HepG2 (cell line): ENCODE measurements around the gene SAMD4A. TPM values are rescaled to one million over a fixed set of nuclear protein-coding genes. Genes with fewer than 3 reads are reported as not detected.
A peak's percentile ranks its signal among the peaks of the same experiment; 100 is the strongest.

ENCODE experiments used
- ATAC-seq: fragments of 200-7000 bp; cut with Tn5 transposase; 3 replicates; pipeline ENCODE4 v1.9.1; 2020; ENCODE audit warnings: mild to moderate bottlenecking, moderate library complexity
- BruUV-seq: library from RNA; stranded (reverse); fragments of 400-500 nt; replicated peaks from 2 replicates; lab custom pipeline; 2021; lab: Mats Ljungman, UMichigan
- CTCF ChIA-PET: fragments of 300-600 bp; formaldehyde crosslinking; extraction: SDS; loops from one replicate; lab custom pipeline; 2021; ENCODE audit warnings: low total read pairs, inconsistent platforms, low intra/inter-chr PET ratio; lab: Yijun Ruan, JAX
- POLR2A ChIA-PET: fragments of 350-600 bp; sonication (Branson Sonifier 250); formaldehyde crosslinking; loops from one replicate; lab custom pipeline; 2020; ENCODE audit warnings: antibody characterized with exemption, inconsistent platforms; lab: Yijun Ruan, JAX
- DNase-seq: peaks from one replicate; pipeline ENCODE4 v3.0.0-alpha.2; 2015; ENCODE audit warnings: low spot score
- FAIRE-seq: peaks from 3 replicates; lab custom pipeline; 2011; peaks lifted over from hg19 to GRCh38; lab: Jason Lieb, UNC
- H2AFZ ChIP-seq: one replicate; pipeline ENCODE4 v1.6.1; 2011; ENCODE audit warnings: low read length, inconsistent platforms
- H3K27ac ChIP-seq: fragments of 300-600 bp; 3 replicates; pipeline ENCODE4 v1.8.0; 2011; ENCODE audit warnings: mixed run types, mild to moderate bottlenecking, mixed read lengths, low read length, inconsistent platforms; ENCODE audit not compliant: insufficient read depth; ENCODE audit errors: extremely low read length
- H3K27me3 ChIP-seq, 2 experiments: fragments of 200-600 bp in 1 of 2; 2 replicates in 1 of 2; 3 replicates in 1 of 2; pipeline versions ENCODE4 v1.6.0 to v1.8.0; 2011; ENCODE audit warnings: low read length in 2 of 2, mild to moderate bottlenecking in 2 of 2, moderate library complexity in 2 of 2, inconsistent platforms in 1 of 2; ENCODE audit not compliant: insufficient read depth in 2 of 2, control insufficient read depth in 1 of 2
- H3K36me3 ChIP-seq, 2 experiments: fragments of 200-600 bp in 1 of 2; replicated peaks in 1 of 2; 2 replicates in 1 of 2; 3 replicates in 1 of 2; pipeline versions ENCODE4 v1.5.1 to v1.8.0; 2011; ENCODE audit warnings: low read length in 2 of 2, inconsistent platforms in 1 of 2; ENCODE audit not compliant: insufficient read depth in 2 of 2, control insufficient read depth in 1 of 2
- H3K4me1 ChIP-seq: 2 replicates; pipeline ENCODE4 v1.5.1; 2012; ENCODE audit warnings: low read length, inconsistent platforms; ENCODE audit not compliant: insufficient read depth
- H3K4me2 ChIP-seq: 2 replicates; pipeline ENCODE4 v1.6.0; 2011; ENCODE audit warnings: low read depth, low read length, inconsistent platforms
- H3K4me3 ChIP-seq, 3 experiments: fragments of 200-600 bp in 1 of 3; sonication (generic), shearing (Covaris generic) in 1 of 3; replicated peaks in 1 of 3; 2 replicates each; pipeline ENCODE4 v1.5.1; 2011 to 2016; ENCODE audit warnings: low read length in 3 of 3, inconsistent platforms in 2 of 3, low read depth in 2 of 3, mild to moderate bottlenecking in 2 of 3, control low read depth in 1 of 3, mixed read lengths in 1 of 3; ENCODE audit not compliant: insufficient read depth in 1 of 3
- H3K79me2 ChIP-seq: one replicate; pipeline ENCODE4 v1.6.1; 2011; ENCODE audit warnings: low read length, inconsistent platforms; ENCODE audit not compliant: insufficient read depth
- H3K9ac ChIP-seq: 2 replicates; pipeline ENCODE4 v1.6.0; 2011; ENCODE audit warnings: mild to moderate bottlenecking, low read depth, low read length, inconsistent platforms; ENCODE audit not compliant: insufficient read depth
- H3K9me3 ChIP-seq: 2 replicates; pipeline ENCODE4 v1.5.1; 2012; ENCODE audit warnings: mild to moderate bottlenecking, low read length
- H4K20me1 ChIP-seq: 2 replicates; pipeline ENCODE4 v1.6.0; 2011; ENCODE audit warnings: inconsistent platforms, mild to moderate bottlenecking, low read length, moderate library complexity; ENCODE audit not compliant: insufficient read depth
- FOXC1 ChIP-seq: sonication (generic); formaldehyde crosslinking; IDR thresholded peaks from 2 replicates; pipeline ENCODE4 v1.8.0; 2022; ENCODE audit warnings: mild to moderate bottlenecking, missing genetic modification reagents, borderline replicate concordance
- FOXP1 ChIP-seq, 2 experiments: fragments of 450-650 bp in 1 of 2; IDR thresholded peaks; 2 replicates each; pipeline ENCODE4 v1.6.1; 2017 to 2018; ENCODE audit warnings: antibody characterized with exemption in 1 of 2
- HNRNPH1 ChIP-seq: fragments of 200-400 bp; formaldehyde crosslinking; optimal IDR thresholded peaks from 2 replicates; pipeline ENCODE3; 2017; ENCODE audit warnings: mild to moderate bottlenecking, low read depth, low read length
- KMT2B ChIP-seq: IDR thresholded peaks from 2 replicates; pipeline ENCODE4 v1.6.1; 2016; ENCODE audit warnings: missing genetic modification reagents, missing compliant biosample characterization
- MAF1 ChIP-seq: sonication (generic); formaldehyde crosslinking; IDR thresholded peaks from 2 replicates; pipeline ENCODE4 v1.5.0; 2020; ENCODE audit warnings: missing genetic modification reagents, borderline replicate concordance
- MEF2D ChIP-seq: sonication (generic); formaldehyde crosslinking; IDR thresholded peaks from 2 replicates; pipeline ENCODE4 v1.5.1; 2020; ENCODE audit warnings: mild to moderate bottlenecking, missing genetic modification reagents
- RFX5 ChIP-seq: IDR thresholded peaks from 2 replicates; pipeline ENCODE4 v1.6.1; 2011; ENCODE audit warnings: low read depth, low read length, improper control_type of control experiment
- SALL1 ChIP-seq: sonication (generic); formaldehyde crosslinking; IDR thresholded peaks from 2 replicates; pipeline ENCODE4 v1.8.0; 2022; ENCODE audit warnings: mild to moderate bottlenecking, missing genetic modification reagents
- SNAI1 ChIP-seq: sonication (generic); formaldehyde crosslinking; IDR thresholded peaks from 2 replicates; pipeline ENCODE4 v1.5.0; 2020; ENCODE audit warnings: mild to moderate bottlenecking, missing genetic modification reagents, borderline replicate concordance
- SNAPC2 ChIP-seq: sonication (generic); formaldehyde crosslinking; IDR thresholded peaks from 2 replicates; pipeline ENCODE4 v1.8.1; 2022; ENCODE audit warnings: mild to moderate bottlenecking, missing genetic modification reagents
- SOX6 ChIP-seq, 2 experiments: fragments of 450-650 bp in 1 of 2; sonication (generic) in 1 of 2; formaldehyde crosslinking in 1 of 2; IDR thresholded peaks; 2 replicates each; pipeline versions ENCODE4 v1.4.0 to v1.6.1; 2017 to 2020; ENCODE audit warnings: antibody characterized with exemption in 1 of 2, mild to moderate bottlenecking in 1 of 2, missing genetic modification reagents in 1 of 2
- STAG1 ChIP-seq: sonication (generic); formaldehyde crosslinking; IDR thresholded peaks from 2 replicates; pipeline ENCODE4 v1.4.0; 2020; ENCODE audit warnings: missing genetic modification reagents
- U2AF2 ChIP-seq: fragments of 200-400 bp; formaldehyde crosslinking; IDR thresholded peaks from 2 replicates; pipeline ENCODE4 v1.6.1; 2017; ENCODE audit warnings: low read depth, mild to moderate bottlenecking, low read length
- ZNF367 ChIP-seq: sonication (generic); formaldehyde crosslinking; IDR thresholded peaks from 2 replicates; pipeline ENCODE4 v1.4.0; 2020; ENCODE audit warnings: missing genetic modification reagents, borderline replicate concordance
- ZNF569 ChIP-seq: sonication (generic); formaldehyde crosslinking; IDR thresholded peaks from 2 replicates; pipeline ENCODE4 v1.5.0; 2020; ENCODE audit warnings: mild to moderate bottlenecking, missing genetic modification reagents, moderate library complexity, borderline replicate concordance
- ZNF646 ChIP-seq: sonication (generic); formaldehyde crosslinking; IDR thresholded peaks from 2 replicates; pipeline ENCODE4 v1.9.0; 2021; ENCODE audit warnings: mild to moderate bottlenecking, missing genetic modification reagents
- WGBS: methylation state at CpG from one replicate; pipeline ENCODE4 v1.1.6; 2017; ENCODE audit warnings: low lambda C conversion rate; 5-methylcytosine and 5-hydroxymethylcytosine counted together
- in situ Hi-C: cut with HindIII; loops from 2 replicates; pipeline ENCODE4 v1.10.0; 2017; ENCODE audit warnings: low pct_unique_long_range_greater_than_20kb; ENCODE audit not compliant: extremely low pct_ligation_motif_present
- intact Hi-C: fragments of 100-400 bp; cut with micrococcal nuclease; formaldehyde crosslinking; loops from one replicate; pipeline ENCODE4 v1.10.0; 2022; ENCODE audit not compliant: unreplicated experiment
- polyA plus RNA-seq, 8 experiments: library from polyadenylated mRNA; depleted of rRNA in 3 of 8; stranded (reverse) in 7 of 8; unstranded in 1 of 8; fragments of >200 nt; fragmentation: Illumina TruSeq in 4 of 8; extraction: Trizol in 4 of 8; gene quantifications; 2 replicates each; pipeline versions ENCODE4 v1.2.1 to v1.2.3, GENCODE V29; 2011 to 2016; ENCODE audit warnings: low read depth in 4 of 8, missing spikeins in 1 of 8, mixed read lengths in 1 of 8; ENCODE audit not compliant: insufficient read depth in 1 of 8
- total RNA-seq, 5 experiments: library from RNA; depleted of rRNA; stranded (reverse); fragments of >200 nt; fragmentation: Illumina TruSeq; extraction: Trizol; gene quantifications; 2 replicates each; pipeline ENCODE4 v1.2.3, GENCODE V29; 2016; ENCODE audit warnings: low read depth in 1 of 5

The SAMD4A gene
- total and polyA plus RNA-seq, 2 of the 13 experiments (the other 11 are each of a cell fraction or from before 2014, with no cell fraction given): 11.8 to 13.0 TPM

- TF ChIP-seq ZNF569 (no peak), FOXC1 (CRISPR knock-in tag) (0 out of 2 replicates have a peak, but pooled peaks have one; percentile 9), SOX6 (IDR thresholded peaks at IDR 0.05) (no peak), SOX6 (CRISPR knock-in tag; IDR thresholded peaks at IDR 0.05) (peak; percentile 33; the same call in 1 of the 2 replicates), STAG1 (CRISPR knock-in tag) (peak; percentile 95), SALL1 (CRISPR knock-in tag) (0 out of 2 replicates have a peak, but pooled peaks have one; percentile 35), MAF1 (CRISPR knock-in tag) (no peak)
Observed at GRCh38 chr14:54805445-54806322, 238.8 kb downstream of the SAMD4A start (continued).

GRCh38 chr14:54806616-54807015 is 239.7 kb downstream of the SAMD4A start:
- DNase-seq (no peak), FAIRE-seq (no peak), ATAC-seq (no peak)
- TF ChIP-seq RFX5: no peak
- no peak for TF ChIP-seq U2AF2
- TF ChIP-seq HNRNPH1: no peak
- no peak for TF ChIP-seq ZNF646 (CRISPR knock-in tag)
- TF ChIP-seq FOXP1 (IDR thresholded peaks at IDR 0.05): no peak
- no peak for TF ChIP-seq FOXP1 (CRISPR knock-in tag; IDR thresholded peaks at IDR 0.05)
- TF ChIP-seq KMT2B: no peak
- no peak for TF ChIP-seq MEF2D (CRISPR knock-in tag)
- no peak for TF ChIP-seq ZNF367
- no peak for TF ChIP-seq SNAPC2 (CRISPR knock-in tag)
- TF ChIP-seq SNAI1: no peak
- H3K4me3 ChIP-seq: no peak overlapping the region
- no peaks in the 10 kb centered on the region for H3K79me2 ChIP-seq
- H3K36me3 ChIP-seq: no peaks in the 10 kb centered on the region
- CTCF ChIA-PET: interaction anchor here (1.8 to 2.0 kb wide), 2 partner anchors 87 to 242 kb away, joined by 11 to 13 read pairs; no protein-coding TSS in a partner anchor
- H3K27me3 ChIP-seq: no peaks in the 10 kb centered on the region
- in situ Hi-C loops (loop anchor here (10.0 kb wide), 1 partner anchor 242 kb away; the partner anchor contains the start of gene SAMD4A), intact Hi-C loops (loop anchor here (5.0 to 10.0 kb wide), 3 partner anchors 86 to 309 kb away; partner anchors contain the start of gene SAMD4A)
- H3K9ac ChIP-seq: no peak overlapping the region
- WGBS: 50% methylated on average over 10 of the region's 10 CpGs
- no peak overlapping the region for H2AFZ ChIP-seq
- POLR2A ChIA-PET: no interaction called here
- H4K20me1 ChIP-seq: no peaks in the 10 kb centered on the region
- H3K4me2 ChIP-seq: no peak overlapping the region
- no peak overlapping the region for H3K27ac ChIP-seq
- H3K4me1 ChIP-seq: peaks cover 55% of the 10 kb centered on the region
- BruUV-seq: no TSS peak
- H3K9me3 ChIP-seq: no peaks in the 10 kb centered on the region
